Smooth muscle cell (in vitro differentiated cells): ENCODE measurements around the gene MEIS1. TPM values are rescaled to one million over a fixed set of nuclear protein-coding genes. Genes with fewer than 3 reads are reported as not detected.

ENCODE experiments used
- DNase-seq: peaks from one replicate; lab custom pipeline; 2025; ENCODE audit not compliant: unreplicated experiment; lab: John Stamatoyannopoulos, UW
- H2AFZ ChIP-seq: fragments of 200-600 bp; sonication (generic); 2 replicates; pipeline ENCODE4 v1.6.0; 2016; ENCODE audit warnings: antibody characterized with exemption, low read depth, mild to moderate bottlenecking
- H3F3A ChIP-seq: fragments of 200-600 bp; sonication (generic); 2 replicates; pipeline ENCODE4 v1.6.0; 2017; ENCODE audit warnings: antibody characterized with exemption, low read depth
- H3K27ac ChIP-seq: fragments of 200-600 bp; sonication (generic); 2 replicates; pipeline ENCODE4 v1.5.1; 2016; ENCODE audit warnings: low read depth, mild to moderate bottlenecking
- H3K27me3 ChIP-seq: fragments of 200-600 bp; sonication (generic); 2 replicates; pipeline ENCODE4 v1.6.1; 2016; ENCODE audit warnings: low read depth, mild to moderate bottlenecking
- H3K36me3 ChIP-seq: fragments of 200-600 bp; sonication (generic); 2 replicates; pipeline ENCODE4 v1.5.1; 2016; ENCODE audit warnings: low read depth
- H3K4me1 ChIP-seq: fragments of 200-600 bp; sonication (generic); 2 replicates; pipeline ENCODE4 v1.5.1; 2016; ENCODE audit warnings: low read depth
- H3K4me2 ChIP-seq: fragments of 200-600 bp; sonication (generic); 2 replicates; pipeline ENCODE4 v1.6.0; 2016; ENCODE audit warnings: mild to moderate bottlenecking
- H3K4me3 ChIP-seq: fragments of 200-600 bp; sonication (generic); 2 replicates; pipeline ENCODE4 v1.5.1; 2016; ENCODE audit warnings: mild to moderate bottlenecking
- H3K79me2 ChIP-seq: fragments of 200-600 bp; sonication (generic); 2 replicates; pipeline ENCODE4 v1.6.0; 2016; ENCODE audit warnings: low read depth, mild to moderate bottlenecking
- H3K9ac ChIP-seq: fragments of 200-600 bp; sonication (generic); 2 replicates; pipeline ENCODE4 v1.6.0; 2016; ENCODE audit warnings: low read depth
- H3K9me3 ChIP-seq: fragments of 200-600 bp; sonication (generic); replicated peaks from 2 replicates; pipeline ENCODE4 v1.5.1; 2016; ENCODE audit warnings: low read depth
- H4K20me1 ChIP-seq: fragments of 200-600 bp; sonication (generic); 2 replicates; pipeline ENCODE4 v1.6.0; 2016; ENCODE audit warnings: low read depth
- CTCF ChIP-seq: fragments of 200-600 bp; sonication (generic); IDR thresholded peaks from 2 replicates; pipeline ENCODE4 v1.5.1; 2017; ENCODE audit warnings: borderline replicate concordance, mild to moderate bottlenecking, antibody characterized with exemption; ENCODE audit not compliant: insufficient read depth, poor library complexity, severe bottlenecking
- WGBS: methylation state at CpG from one replicate; pipeline ENCODE4 v1.1.7; 2016; ENCODE audit warnings: low lambda C conversion rate; 5-methylcytosine and 5-hydroxymethylcytosine counted together
- polyA plus RNA-seq: library from polyadenylated mRNA; unstranded; fragments of >200 nt; fragmentation: Nextera tagmentation; extraction: Ambion mirVana; gene quantifications from 2 replicates; pipeline ENCODE4 v1.2.1, GENCODE V29; 2016
- total RNA-seq: library from RNA; depleted of rRNA; stranded (reverse); fragments of >200 nt; gene quantifications from 2 replicates; pipeline ENCODE4 v1.2.3, GENCODE V29; 2014

Gene MEIS1
- total and polyA plus RNA-seq, 2 experiments from 2014 or later = 15.6 to 15.8 TPM

GRCh38 chr2:66583881-66584280 lies 149.0 kb downstream of the MEIS1 start:
- WGBS = 51% methylated on average over 5 of the region's 5 CpGs
- Histone ChIP-seq H3K9ac (no peak overlapping the region), H4K20me1 (no peaks in the 10 kb centered on the region), H3K4me2 (peak overlapping the region; percentile 11), H2AFZ (no peak overlapping the region), H3K9me3 (no peaks in the 10 kb centered on the region), H3F3A (no peaks in the 10 kb centered on the region), H3K4me1 (peaks cover 28% of the 10 kb centered on the region), H3K36me3 (no peaks in the 10 kb centered on the region), H3K27ac (no peak overlapping the region), H3K27me3 (peaks cover 62% of the 10 kb centered on the region), H3K79me2 (no peaks in the 10 kb centered on the region), H3K4me3 (no peak overlapping the region)
- no peak for DNase-seq
- no peak for TF ChIP-seq CTCF

- no peak for TF ChIP-seq CTCF
- H3K79me2 ChIP-seq = no peaks in the 10 kb centered on the region
- WGBS = 87% methylated on average over 6 of the region's 6 CpGs
- H3K4me3 ChIP-seq = no peak overlapping the region
- no peaks in the 10 kb centered on the region for H3K36me3 ChIP-seq
- H2AFZ ChIP-seq = no peak overlapping the region
- no peaks in the 10 kb centered on the region for H3F3A ChIP-seq
- H3K4me1 ChIP-seq = peaks cover 18% of the 10 kb centered on the region
- no peaks in the 10 kb centered on the region for H3K9me3 ChIP-seq
- DNase-seq = no peak
- no peak overlapping the region for H3K9ac ChIP-seq
- peaks cover 45% of the 10 kb centered on the region for H3K27me3 ChIP-seq
- no peak overlapping the region for H3K4me2 ChIP-seq
- H3K27ac ChIP-seq = no peak overlapping the region
- H4K20me1 ChIP-seq = no peaks in the 10 kb centered on the region
Observed at GRCh38 chr2:66585587-66585986, 150.7 kb downstream of the MEIS1 start.

- no peaks in the 10 kb centered on the region for H3K9me3 ChIP-seq
- no peak overlapping the region for H3K4me3 ChIP-seq
- no peak overlapping the region for H2AFZ ChIP-seq
- no peaks in the 10 kb centered on the region for H4K20me1 ChIP-seq
- peaks cover 6% of the 10 kb centered on the region for H3K4me1 ChIP-seq
- H3K36me3 ChIP-seq = no peaks in the 10 kb centered on the region
- H3K9ac ChIP-seq = no peak overlapping the region
- H3K27me3 ChIP-seq = peaks cover 28% of the 10 kb centered on the region
- H3K4me2 ChIP-seq = no peak overlapping the region
- no peaks in the 10 kb centered on the region for H3K79me2 ChIP-seq
- TF ChIP-seq CTCF = no peak
- no peaks in the 10 kb centered on the region for H3F3A ChIP-seq
- no peak overlapping the region for H3K27ac ChIP-seq
- no peak for DNase-seq
- 71% methylated on average over 4 of the region's 4 CpGs for WGBS
Observed at GRCh38 chr2:66587216-66587615, 152.3 kb downstream of the MEIS1 start.

GRCh38 chr2:66594001-66594400 lies 159.1 kb downstream of the MEIS1 start:
- Histone ChIP-seq H3K4me1 (peaks cover 14% of the 10 kb centered on the region), H3K4me3 (no peak overlapping the region), H3K4me2 (no peak overlapping the region), H3K79me2 (no peaks in the 10 kb centered on the region), H2AFZ (no peak overlapping the region), H3K27ac (no peak overlapping the region), H3K27me3 (no peaks in the 10 kb centered on the region), H3F3A (no peaks in the 10 kb centered on the region), H3K9me3 (no peaks in the 10 kb centered on the region), H3K9ac (no peak overlapping the region), H3K36me3 (no peaks in the 10 kb centered on the region), H4K20me1 (no peaks in the 10 kb centered on the region)
- DNase-seq = no peak
- no peak for TF ChIP-seq CTCF
